ENCODE data around the gene RASGRP3.
A peak's percentile ranks its signal among the peaks of the same experiment; 100 is the strongest.
"Not testable (repeated sequence)": the region's sequence is repeated elsewhere in the genome, so short reads cannot be mapped to it uniquely, and the experiment has no call there.

The RASGRP3 gene

GRCh38 chr2:33476131-33476792 is at the start of gene RASGRP3:
Gene RASGRP3, plus strand, starts transcription at chr2:33476649. Its CDS starts 38,488 bp downstream, at chr2:33515137.
- in situ Hi-C loops (cut with HindIII; ENCODE audit: low pct_unique_long_range_greater_than_20kb, low sequenced_read_pairs) = no loop called here
- peak; percentile 23 to 45 for DNase-seq (ENCODE audit: low read depth in 1 of 2, low spot score in 1 of 2)
- no peak for TF ChIP-seq JUND (IDR thresholded peaks at IDR 0.05; ENCODE audit: low read depth)

- TF ChIP-seq JUND (IDR thresholded peaks at IDR 0.05; ENCODE audit: low read depth) = no peak
- peak in 1 of 2 experiments; percentile 55 for DNase-seq (ENCODE audit: low read depth in 1 of 2, low spot score in 1 of 2)
- in situ Hi-C loops (cut with HindIII; ENCODE audit: low pct_unique_long_range_greater_than_20kb, low sequenced_read_pairs) = no loop called here
Observed at GRCh38 chr2:33426666-33427231, 49.7 kb upstream of the RASGRP3 start.

- in situ Hi-C loops (cut with HindIII; ENCODE audit: low pct_unique_long_range_greater_than_20kb, low sequenced_read_pairs) = no loop called here
- DNase-seq (ENCODE audit: low read depth in 1 of 2, low spot score in 1 of 2) = no peak
- TF ChIP-seq JUND (IDR thresholded peaks at IDR 0.05; ENCODE audit: low read depth) = no peak
Observed at GRCh38 chr2:33430077-33430476, 46.4 kb upstream of the RASGRP3 start.

- in situ Hi-C loops (cut with HindIII; ENCODE audit: low pct_unique_long_range_greater_than_20kb, low sequenced_read_pairs) = no loop called here
- TF ChIP-seq JUND (IDR thresholded peaks at IDR 0.05; ENCODE audit: low read depth) = no peak
- no peak for DNase-seq (ENCODE audit: low read depth in 1 of 2, low spot score in 1 of 2)
Observed at GRCh38 chr2:33430856-33431255, 45.6 kb upstream of the RASGRP3 start.

GRCh38 chr2:33432871-33433270 is 43.6 kb upstream of the RASGRP3 start:
- no peak for DNase-seq (ENCODE audit: low read depth in 1 of 2, low spot score in 1 of 2)
- TF ChIP-seq JUND (IDR thresholded peaks at IDR 0.05; ENCODE audit: low read depth) = no peak
- in situ Hi-C loops (cut with HindIII; ENCODE audit: low pct_unique_long_range_greater_than_20kb, low sequenced_read_pairs) = no loop called here

- no peak for TF ChIP-seq JUND (IDR thresholded peaks at IDR 0.05; ENCODE audit: low read depth)
- DNase-seq (ENCODE audit: low read depth in 1 of 2, low spot score in 1 of 2) = no peak
- in situ Hi-C loops (cut with HindIII; ENCODE audit: low pct_unique_long_range_greater_than_20kb, low sequenced_read_pairs) = no loop called here
Observed at GRCh38 chr2:33433279-33434235, 42.9 kb upstream of the RASGRP3 start.

- in situ Hi-C loops (cut with HindIII; ENCODE audit: low pct_unique_long_range_greater_than_20kb, low sequenced_read_pairs) = no loop called here
Observed at GRCh38 chr2:33435518-33435917, 40.9 kb upstream of the RASGRP3 start.

GRCh38 chr2:33436083-33436482 is 40.4 kb upstream of the RASGRP3 start:
- in situ Hi-C loops (cut with HindIII; ENCODE audit: low pct_unique_long_range_greater_than_20kb, low sequenced_read_pairs) = no loop called here
- TF ChIP-seq JUND (IDR thresholded peaks at IDR 0.05; ENCODE audit: low read depth) = no peak

More at GRCh38 chr2:33435518-33435917, 40.9 kb upstream of the RASGRP3 start:
- TF ChIP-seq JUND (IDR thresholded peaks at IDR 0.05; ENCODE audit: low read depth) = no peak
- no peak for DNase-seq (ENCODE audit: low read depth in 1 of 2, low spot score in 1 of 2)

GRCh38 chr2:33437297-33437696 is 39.2 kb upstream of the RASGRP3 start:
- no peak for DNase-seq (ENCODE audit: low read depth in 1 of 2, low spot score in 1 of 2)
- in situ Hi-C loops (cut with HindIII; ENCODE audit: low pct_unique_long_range_greater_than_20kb, low sequenced_read_pairs) = no loop called here
- TF ChIP-seq JUND (IDR thresholded peaks at IDR 0.05; ENCODE audit: low read depth) = no peak

More at GRCh38 chr2:33436083-33436482, 40.4 kb upstream of the RASGRP3 start:
- no peak for DNase-seq (ENCODE audit: low read depth in 1 of 2, low spot score in 1 of 2)

- no peak for TF ChIP-seq JUND (IDR thresholded peaks at IDR 0.05; ENCODE audit: low read depth)
- DNase-seq (ENCODE audit: low read depth in 1 of 2, low spot score in 1 of 2) = no peak
- in situ Hi-C loops (cut with HindIII; ENCODE audit: low pct_unique_long_range_greater_than_20kb, low sequenced_read_pairs) = no loop called here
Observed at GRCh38 chr2:33437815-33438214, 38.6 kb upstream of the RASGRP3 start.

- peak; percentile 35 to 65 for DNase-seq (ENCODE audit: low read depth in 1 of 2, low spot score in 1 of 2)
- in situ Hi-C loops (cut with HindIII; ENCODE audit: low pct_unique_long_range_greater_than_20kb, low sequenced_read_pairs) = no loop called here
Observed at GRCh38 chr2:33441235-33441810, 35.1 kb upstream of the RASGRP3 start.

GRCh38 chr2:33442052-33442451 is 34.4 kb upstream of the RASGRP3 start:
- in situ Hi-C loops (cut with HindIII; ENCODE audit: low pct_unique_long_range_greater_than_20kb, low sequenced_read_pairs); DNase-seq (ENCODE audit: low read depth in 1 of 2, low spot score in 1 of 2): not testable (repeated sequence)

More at GRCh38 chr2:33441235-33441810, 35.1 kb upstream of the RASGRP3 start:
- no peak for TF ChIP-seq JUND (IDR thresholded peaks at IDR 0.05; ENCODE audit: low read depth)

Measured in T47D (cell line).